Measurements from ENCODE around the gene ZBTB7A. TPM values are rescaled to one million over a fixed set of nuclear protein-coding genes. Genes with fewer than 3 reads are reported as not detected.
"Not testable (repeated sequence)": the region's sequence is repeated elsewhere in the genome, so short reads cannot be mapped to it uniquely, and the experiment has no call there.

ZBTB7A gene
- total RNA-seq, 1 donor from 2014 or later: 2.0 TPM

DNA sequence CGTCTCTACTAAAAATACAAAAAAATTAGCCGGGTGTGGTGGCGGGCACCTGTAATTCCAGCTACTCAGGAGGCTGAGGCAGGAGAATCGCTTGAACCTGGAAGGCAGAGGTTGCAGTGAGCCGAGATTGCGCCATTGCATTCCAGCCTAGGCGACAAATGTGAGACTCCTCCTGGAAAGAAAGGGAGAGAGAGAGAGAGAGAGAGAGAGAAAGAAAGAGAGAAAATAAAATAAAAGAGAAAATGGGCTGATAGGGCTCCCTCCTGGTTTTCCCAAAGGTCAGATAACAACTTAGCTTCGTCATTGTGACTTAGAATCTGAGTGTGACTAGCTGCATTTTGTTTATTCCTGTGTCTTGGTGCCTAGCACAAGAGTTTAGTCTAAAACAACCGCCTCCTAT lies 61.3 kb downstream of the ZBTB7A start:
- DNase-seq (ENCODE audit: low spot score in 2 of 2); FAIRE-seq: not testable (repeated sequence)

DNA sequence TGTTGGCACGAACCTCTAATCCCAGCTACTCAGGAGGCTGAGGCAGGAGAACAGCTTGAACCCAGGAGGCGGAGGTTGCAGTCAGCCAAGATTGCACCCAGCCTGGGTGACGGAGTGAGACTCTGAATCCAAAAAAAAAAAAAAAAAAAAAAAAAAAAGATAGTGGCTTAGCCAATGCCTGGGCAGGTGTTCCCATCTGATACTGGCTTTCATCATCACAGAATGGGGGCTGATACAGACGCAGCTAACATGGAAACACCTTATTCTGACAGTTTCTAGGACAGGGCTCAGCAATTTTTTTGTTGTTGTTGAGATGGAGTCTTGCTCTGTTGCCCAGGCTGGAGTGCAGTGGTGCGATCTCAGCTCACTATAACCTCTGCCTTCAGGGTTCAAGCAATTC lies 65.9 kb downstream of the ZBTB7A start:
- not testable (repeated sequence) for DNase-seq (ENCODE audit: low spot score in 2 of 2); FAIRE-seq

DNA sequence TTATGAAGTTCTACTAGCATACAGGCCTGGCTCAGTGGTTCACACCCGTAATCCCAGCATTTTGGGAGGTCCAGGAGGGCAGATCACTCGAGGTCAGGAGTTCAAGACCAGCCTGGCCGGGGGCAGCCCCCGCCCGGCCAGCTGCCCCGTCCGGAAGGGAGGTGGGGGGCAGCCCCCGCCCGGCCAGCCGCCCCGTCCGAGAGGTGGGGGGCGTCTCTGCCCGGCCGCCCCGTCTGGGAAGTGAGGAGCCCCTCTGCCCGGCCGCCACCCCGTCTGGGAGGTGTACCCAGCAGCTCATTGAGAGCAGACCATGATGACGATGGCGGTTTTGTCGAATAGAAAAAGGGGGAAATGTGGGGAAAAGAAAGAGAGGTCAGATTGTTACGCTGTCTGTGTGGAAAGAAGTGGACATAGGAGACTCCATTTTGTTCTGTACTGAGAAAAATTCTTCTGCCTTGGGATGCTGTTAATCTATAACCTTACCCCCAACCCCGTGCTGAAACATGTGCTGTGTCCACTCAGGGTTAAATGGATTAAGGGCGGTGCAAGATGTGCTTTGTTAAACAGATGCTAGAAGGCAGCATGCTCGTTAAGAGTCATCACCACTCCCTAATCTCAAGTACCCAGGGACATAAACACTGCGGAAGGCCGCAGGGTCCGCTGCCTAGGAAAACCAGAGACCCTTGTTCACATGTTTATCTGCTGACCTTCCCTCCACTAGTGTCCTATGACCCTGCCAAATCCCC lies 67.9 kb downstream of the ZBTB7A start:
- FAIRE-seq: not testable (repeated sequence)

DNA sequence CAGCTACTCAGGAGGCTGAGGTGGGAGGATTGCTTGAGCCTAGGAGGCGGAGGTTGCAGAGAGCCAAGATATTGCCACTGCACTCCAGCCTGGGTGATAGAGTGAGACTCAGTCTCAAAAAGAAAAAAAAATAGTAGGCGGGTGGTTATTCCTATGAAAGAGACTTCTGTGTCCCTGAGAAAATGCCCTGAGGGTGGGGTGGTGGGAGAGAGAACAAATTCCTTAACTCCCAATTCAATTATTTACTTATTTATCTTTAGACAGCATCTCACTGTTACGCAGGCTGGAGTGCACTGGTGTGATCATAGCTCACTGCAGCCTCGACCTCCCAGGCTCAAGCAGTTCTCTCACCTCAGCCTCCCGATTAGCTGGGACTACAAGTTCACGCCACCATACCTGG lies 71.1 kb downstream of the ZBTB7A start:
- DNase-seq (ENCODE audit: low spot score in 2 of 2) (no peak), FAIRE-seq (no peak)

More for the DNA sequence above, 67.9 kb downstream of the ZBTB7A start:
- DNase-seq (ENCODE audit: low spot score in 2 of 2): not testable (repeated sequence)

Other genes starting within 250 kb of the ZBTB7A start
- gene ZFR2, start 197.9 kb downstream of the ZBTB7A start, total RNA-seq: 4.1 TPM
- gene ATCAY, start 186.2 kb downstream of the ZBTB7A start, total RNA-seq: 86.0 TPM
- gene NMRK2, start 133.8 kb downstream of the ZBTB7A start, total RNA-seq: not detected
- gene DAPK3, start 95.8 kb downstream of the ZBTB7A start, total RNA-seq: 53.4 TPM
- gene EEF2, start 81.4 kb downstream of the ZBTB7A start, total RNA-seq: 2,434 TPM
- gene PIAS4, start 59.2 kb downstream of the ZBTB7A start, total RNA-seq: 22.0 TPM
- 99.1 TPM for gene MAP2K2, start 57.2 kb upstream of the ZBTB7A start, total RNA-seq
- gene CREB3L3, start 86.7 kb upstream of the ZBTB7A start, total RNA-seq: not detected
- 10.2 TPM for gene SIRT6, start 115.7 kb upstream of the ZBTB7A start, total RNA-seq
- 8.2 TPM for gene ANKRD24, start 115.8 kb upstream of the ZBTB7A start, total RNA-seq
- not detected for gene EBI3, start 162.6 kb upstream of the ZBTB7A start, total RNA-seq
- gene YJU2, start 180.2 kb upstream of the ZBTB7A start, total RNA-seq: 17.9 TPM
- 2.0 TPM for gene SHD, start 212.4 kb upstream of the ZBTB7A start, total RNA-seq
- not detected for gene TMIGD2, start 235.5 kb upstream of the ZBTB7A start, total RNA-seq
- gene FSD1, start 237.7 kb upstream of the ZBTB7A start, total RNA-seq: 38.7 TPM

All from frontal cortex (tissue), 4 donors.